Stimulated activated CD4-positive, alpha-beta T cell treated with anti-CD3 and anti-CD28 coated beads, Interleukin-1b, Interleukin-23, amount 100 ng/mL, for 1 hour (primary cell): ENCODE data around the gene ARL17A.
"Not testable (repeated sequence)": the region's sequence is repeated elsewhere in the genome, so short reads cannot be mapped to it uniquely, and the experiment has no call there.

Experiments
- DNase-seq, 2 donors: peaks; one replicate each; pipeline ENCODE4 v3.0.0-alpha.2; 2020; ENCODE audit warnings: low read depth in 2 of 2

The ARL17A gene

DNA sequence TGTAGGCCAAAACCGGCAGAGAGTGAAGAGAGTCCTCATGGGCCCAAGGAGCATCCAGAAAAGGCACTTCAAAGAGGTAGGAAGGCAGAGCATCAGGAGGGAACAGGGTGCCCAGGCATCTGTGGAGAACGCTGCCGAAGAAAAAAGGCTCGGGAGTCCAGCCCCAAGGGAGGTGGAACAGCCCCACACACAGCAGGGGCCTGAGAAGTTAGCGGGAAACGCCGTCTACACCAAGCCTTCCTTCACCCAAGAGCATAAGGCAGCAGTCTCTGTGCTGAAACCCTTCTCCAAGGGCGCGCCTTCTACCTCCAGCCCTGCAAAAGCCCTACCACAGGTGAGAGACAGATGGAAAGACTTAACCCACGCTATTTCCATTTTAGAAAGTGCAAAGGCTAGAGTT lies 30.9 kb downstream of the ARL17A start:
- DNase-seq = not testable (repeated sequence)

- DNase-seq = not testable (repeated sequence)
Observed at GRCh38 chr17:46534716-46535115, 44.8 kb downstream of the ARL17A start.

DNA sequence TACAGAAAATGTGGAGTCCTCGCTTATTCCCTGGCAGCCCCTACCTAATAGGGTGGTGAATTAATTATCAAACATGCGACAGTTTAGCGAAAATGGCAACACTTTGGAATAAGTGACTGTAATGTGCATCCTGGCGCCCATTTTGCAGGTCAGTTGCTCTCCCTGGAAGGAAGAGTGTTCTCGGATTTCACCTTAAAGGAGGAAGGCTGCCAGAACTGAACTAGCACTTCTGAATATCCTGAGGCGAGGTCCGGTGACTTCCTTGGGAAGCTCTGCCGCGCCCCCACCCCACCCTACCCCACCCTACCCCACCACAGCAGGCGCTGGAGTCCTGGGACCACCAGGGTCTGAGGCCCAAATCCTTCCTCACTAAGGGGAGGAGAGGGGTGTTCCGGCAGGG lies 67.3 kb downstream of the ARL17A start, which contains the start of gene LRRC37A2:
TSS of gene LRRC37A2 (plus strand) at position 301 of the 400 bp plus-strand sequence. CDS start 245 bp downstream, outside the sequence.
- not testable (repeated sequence) for DNase-seq

GRCh38 chr17:46505896-46506295 lies 73.6 kb downstream of the ARL17A start:
- not testable (repeated sequence) for DNase-seq

DNA sequence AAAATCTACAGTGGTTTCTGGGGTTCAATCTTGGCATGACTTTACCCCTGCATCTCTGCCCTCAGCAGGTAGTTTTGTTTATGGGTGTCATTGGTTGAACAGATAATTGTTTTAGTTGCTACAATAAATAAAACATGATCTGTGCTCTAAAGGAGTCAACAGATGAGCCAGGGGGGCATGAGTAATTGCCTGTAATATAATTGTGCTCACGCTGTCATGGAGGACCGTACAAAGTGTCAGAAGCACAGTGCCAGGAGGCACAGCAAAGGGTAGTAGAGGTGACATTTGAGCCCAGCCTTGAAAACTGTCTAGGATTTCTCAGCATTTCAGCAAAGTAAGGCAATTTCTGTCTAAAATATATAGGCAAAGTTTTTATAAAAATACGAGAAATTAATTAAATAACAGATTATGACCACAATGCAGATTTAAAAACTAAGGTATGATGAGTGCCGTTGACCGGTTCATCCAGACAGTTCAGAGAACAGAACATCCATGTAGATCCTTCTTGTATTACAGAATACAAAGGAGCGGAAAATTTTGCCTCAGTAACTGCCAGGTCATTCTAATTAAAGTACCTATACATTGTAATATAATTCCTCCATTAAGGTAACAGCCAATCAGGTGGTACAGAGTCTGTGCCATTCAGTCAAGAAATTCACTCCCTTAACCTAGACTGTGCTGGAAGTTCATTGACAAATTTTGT lies 79.9 kb downstream of the ARL17A start:
- DNase-seq = not testable (repeated sequence)

DNA sequence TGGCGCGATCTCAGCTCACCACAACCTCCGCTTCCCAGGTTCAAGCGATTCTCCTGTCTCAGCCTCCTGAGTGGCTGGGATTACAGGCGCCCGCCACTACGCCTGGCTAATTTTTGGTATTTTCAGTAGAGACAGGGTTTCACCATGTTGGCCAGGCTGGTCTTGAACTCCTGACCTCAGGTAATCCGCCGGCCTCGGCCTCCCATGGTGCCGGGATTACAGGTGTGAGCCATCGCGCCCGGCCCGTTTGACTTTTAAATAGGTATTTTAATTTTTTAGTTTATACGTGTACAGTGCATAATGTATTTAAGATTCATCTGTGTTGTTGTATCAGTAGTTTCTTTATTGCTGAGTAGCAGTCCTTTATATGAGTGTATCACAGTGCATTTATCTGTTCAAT lies 87.5 kb downstream of the ARL17A start:
- not testable (repeated sequence) for DNase-seq

- DNase-seq = not testable (repeated sequence)
Observed at GRCh38 chr17:46481310-46481709, 98.2 kb downstream of the ARL17A start.

DNA sequence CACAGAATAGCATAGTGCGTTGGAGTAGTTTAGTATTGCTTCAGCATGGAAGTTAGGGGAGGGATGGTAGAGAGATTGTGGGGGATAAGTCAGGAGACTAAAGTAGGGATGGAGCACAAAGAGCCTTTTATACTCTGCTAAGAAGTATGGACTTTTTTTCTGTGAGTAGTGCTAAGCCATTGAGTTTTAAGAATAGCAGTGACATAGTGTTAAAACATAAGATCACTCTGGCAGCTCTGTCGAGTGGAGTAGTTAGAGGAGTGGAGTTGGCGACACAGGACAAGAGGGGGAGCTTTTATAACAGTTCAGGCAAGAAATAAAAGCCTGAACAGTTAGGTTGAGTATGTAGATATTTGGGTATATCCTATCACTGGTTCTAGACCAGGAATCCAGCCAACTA lies 100.7 kb downstream of the ARL17A start:
- not testable (repeated sequence) for DNase-seq

GRCh38 chr17:46475583-46475982 lies 103.9 kb downstream of the ARL17A start:
- not testable (repeated sequence) for DNase-seq

- DNase-seq = not testable (repeated sequence)
Observed at GRCh38 chr17:46474489-46474888, 105.0 kb downstream of the ARL17A start.

GRCh38 chr17:46467618-46468017 lies 111.9 kb downstream of the ARL17A start:
- DNase-seq = not testable (repeated sequence)
